IMR-90 (cell line): Measurements from ENCODE around the gene TMEM247. TPM values are rescaled to one million over a fixed set of nuclear protein-coding genes. Genes with fewer than 3 reads are reported as not detected.

ENCODE experiments used
- ATAC-seq: fragments of 200-7000 bp; cut with Tn5 transposase; 2 replicates; pipeline ENCODE4 v1.9.1; 2020; ENCODE audit warnings: low read depth, mild to moderate bottlenecking, moderate library complexity
- BruUV-seq: library from RNA; stranded (reverse); fragments of 400-500 nt; replicated peaks from 2 replicates; lab custom pipeline; 2021; lab: Mats Ljungman, UMichigan
- CTCF ChIA-PET: fragments of 300-600 bp; formaldehyde crosslinking; extraction: SDS; loops from one replicate; lab custom pipeline; 2021; ENCODE audit warnings: antibody characterized with exemption; lab: Yijun Ruan, JAX
- POLR2A ChIA-PET: fragments of 300-600 bp; sonication (Branson Sonifier 250); formaldehyde crosslinking; loops from one replicate; lab custom pipeline; 2022; ENCODE audit warnings: antibody characterized with exemption; ENCODE audit not compliant: unreplicated experiment; lab: Charles Lee
- DNase-seq: peaks from one replicate; pipeline ENCODE4 v3.0.0; 2013
- H2AFZ ChIP-seq: replicated peaks from 2 replicates; pipeline ENCODE3; 2013; ENCODE audit warnings: low read length, mild to moderate bottlenecking; ENCODE audit not compliant: poor library complexity
- H2AK5ac ChIP-seq: 2 replicates; pipeline ENCODE4 v1.6.1; 2013; ENCODE audit warnings: low read depth, low read length, inconsistent platforms
- H2AK9ac ChIP-seq: replicated peaks from 2 replicates; pipeline ENCODE3; 2013; ENCODE audit warnings: mild to moderate bottlenecking, low read depth, low read length, moderate library complexity; ENCODE audit not compliant: poor library complexity
- H2BK120ac ChIP-seq: 2 replicates; pipeline ENCODE4 v1.6.1; 2013; ENCODE audit warnings: low read depth, low read length, inconsistent platforms
- H2BK15ac ChIP-seq: 3 replicates; pipeline ENCODE4 v1.6.1; 2013; ENCODE audit warnings: low read depth, low read length, inconsistent platforms
- H2BK20ac ChIP-seq: 2 replicates; pipeline ENCODE4 v1.6.1; 2013; ENCODE audit warnings: low read depth, mild to moderate bottlenecking, inconsistent platforms, low read length, moderate library complexity
- H2BK5ac ChIP-seq: 2 replicates; pipeline ENCODE4 v1.6.1; 2013; ENCODE audit warnings: mild to moderate bottlenecking, low read depth, low read length, inconsistent platforms; ENCODE audit not compliant: poor library complexity, severe bottlenecking
- H3K14ac ChIP-seq: replicated peaks from 2 replicates; pipeline ENCODE4 v1.6.1; 2013; ENCODE audit warnings: low read depth, low read length, inconsistent platforms
- H3K18ac ChIP-seq: 2 replicates; pipeline ENCODE4 v1.6.1; 2013; ENCODE audit warnings: low read depth, low read length, control low read depth
- H3K23ac ChIP-seq: 2 replicates; pipeline ENCODE4 v1.6.1; 2013; ENCODE audit warnings: low read depth, low read length, inconsistent platforms
- H3K27ac ChIP-seq: 2 replicates; pipeline ENCODE4 v1.5.1; 2013; ENCODE audit warnings: mild to moderate bottlenecking, control low read depth, low read length; ENCODE audit not compliant: insufficient read depth
- H3K27me3 ChIP-seq: 2 replicates; pipeline ENCODE4 v1.6.1; 2013; ENCODE audit warnings: low read length; ENCODE audit not compliant: control insufficient read depth, insufficient read depth
- H3K36me3 ChIP-seq: 2 replicates; pipeline ENCODE4 v1.6.1; 2013; ENCODE audit warnings: low read length, mixed read lengths; ENCODE audit not compliant: control insufficient read depth, insufficient read depth
- H3K4ac ChIP-seq: 2 replicates; pipeline ENCODE4 v1.6.1; 2013; ENCODE audit warnings: low read depth, low read length, inconsistent platforms
- H3K4me1 ChIP-seq: 2 replicates; pipeline ENCODE4 v1.6.1; 2013; ENCODE audit warnings: low read length, mixed read lengths; ENCODE audit not compliant: control insufficient read depth, insufficient read depth
- H3K4me2 ChIP-seq: 2 replicates; pipeline ENCODE4 v1.6.1; 2013; ENCODE audit warnings: low read depth, mild to moderate bottlenecking, control low read depth, low read length, moderate library complexity
- H3K4me3 ChIP-seq: 2 replicates; pipeline ENCODE4 v1.5.1; 2013; ENCODE audit warnings: low read depth, mild to moderate bottlenecking, control low read depth, low read length, moderate library complexity; ENCODE audit not compliant: insufficient read depth
- H3K56ac ChIP-seq: 2 replicates; pipeline ENCODE4 v1.6.1; 2013; ENCODE audit warnings: low read length, inconsistent platforms; ENCODE audit not compliant: insufficient read depth; ENCODE audit errors: extremely low read depth
- H3K79me1 ChIP-seq, 2 experiments: 2 replicates each; pipeline ENCODE4 v1.6.1; 2013; ENCODE audit warnings: low read length in 2 of 2, inconsistent platforms in 1 of 2, low read depth in 1 of 2
- H3K9ac ChIP-seq: 2 replicates; pipeline ENCODE4 v1.6.1; 2013; ENCODE audit warnings: low read depth, low read length, control low read depth
- H3K9me1 ChIP-seq: 2 replicates; pipeline ENCODE4 v1.6.1; 2013; ENCODE audit warnings: low read length, inconsistent platforms; ENCODE audit not compliant: insufficient read depth
- H3K9me3 ChIP-seq: 2 replicates; pipeline ENCODE4 v1.6.1; 2013; ENCODE audit warnings: low read length; ENCODE audit not compliant: control insufficient read depth, insufficient read depth
- H4K20me1 ChIP-seq: 2 replicates; pipeline ENCODE4 v1.6.1; 2013; ENCODE audit warnings: low read length, inconsistent platforms; ENCODE audit not compliant: insufficient read depth
- H4K5ac ChIP-seq: 2 replicates; pipeline ENCODE4 v1.6.1; 2013; ENCODE audit warnings: mild to moderate bottlenecking, low read depth, low read length, control low read depth
- H4K8ac ChIP-seq, 2 experiments: 2 replicates each; pipeline ENCODE4 v1.6.1; 2013; ENCODE audit warnings: low read depth in 2 of 2, low read length in 2 of 2, control low read depth in 1 of 2, inconsistent platforms in 1 of 2
- H4K91ac ChIP-seq: 2 replicates; pipeline ENCODE4 v1.6.1; 2013; ENCODE audit warnings: low read depth, low read length, inconsistent platforms; ENCODE audit not compliant: insufficient read depth
- MAFK ChIP-seq: IDR thresholded peaks from 2 replicates; pipeline ENCODE4 v1.6.1; 2012; ENCODE audit warnings: low read depth, low read length, improper control_type of control experiment
- RFX5 ChIP-seq: IDR thresholded peaks from 2 replicates; pipeline ENCODE4 v1.8.0; 2012; ENCODE audit warnings: low read depth, mild to moderate bottlenecking, low read length, moderate library complexity
- WGBS, 2 experiments: methylation state at CpG; one replicate each; pipeline versions ENCODE4 v1.1.5 to v1.1.7; 2013; ENCODE audit warnings: missing lambda C conversion rate in 2 of 2; ENCODE audit not compliant: insufficient read length in 1 of 2; ENCODE audit errors: extremely low coverage in 2 of 2; 5-methylcytosine and 5-hydroxymethylcytosine counted together
- dilution Hi-C: fragments of 300-500 bp; cut with HindIII; formaldehyde crosslinking; loops from one replicate; pipeline ENCODE4 v1.14.3; 2018; ENCODE audit warnings: low sequenced_read_pairs; ENCODE audit not compliant: unreplicated experiment
- in situ Hi-C: fragments of 300-500 bp; cut with MboI; formaldehyde crosslinking; loops from 3 replicates; pipeline ENCODE4 v1.14.3; 2019; ENCODE audit warnings: low sequenced_read_pairs, inconsistent platforms, mixed read lengths
- intact Hi-C: fragments of 100-400 bp; cut with micrococcal nuclease; formaldehyde crosslinking; loops from 2 replicates; pipeline ENCODE4 v1.10.0; 2022
- polyA plus RNA-seq, 3 experiments: library from polyadenylated mRNA; depleted of rRNA; stranded (reverse); fragments of >200 nt; gene quantifications; 2 replicates each; pipeline ENCODE4 v1.2.3, GENCODE V29; 2012; ENCODE audit warnings: low replicate concordance in 1 of 3
- total RNA-seq: library from RNA; depleted of rRNA; stranded (reverse); fragments of >200 nt; gene quantifications from 2 replicates; pipeline ENCODE4 v1.2.3, GENCODE V29; 2012

Gene TMEM247
- total and polyA plus RNA-seq, 2 of the 4 experiments (the other 2 are of a cell fraction), result not detected

DNA sequence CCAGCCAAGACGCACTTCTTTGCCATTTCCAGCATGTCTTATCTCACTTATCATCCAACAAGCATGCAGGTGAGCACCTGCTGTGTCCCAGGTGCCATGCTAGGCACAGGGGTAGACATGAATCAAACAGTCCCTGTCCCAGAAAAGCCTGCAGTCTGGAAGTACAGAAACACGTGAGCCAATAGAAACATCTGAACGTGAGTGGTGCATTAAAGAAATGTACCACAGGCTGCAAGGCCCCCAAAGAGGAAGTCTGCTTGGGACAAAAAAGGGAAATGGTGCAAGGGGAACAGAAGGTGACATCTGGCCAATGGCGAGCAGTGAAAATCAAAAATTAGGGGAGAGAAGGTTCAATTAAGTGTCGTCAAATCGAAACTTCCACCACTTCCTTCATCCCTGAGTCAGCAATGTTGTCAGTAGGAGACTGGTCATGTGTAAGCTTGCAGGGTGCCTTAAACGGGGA, 17.6 kb upstream of the TMEM247 start:
- no peak overlapping the region for H3K4me3 ChIP-seq
- peak overlapping the region; percentile 53; the same call in 1 of the 2 replicates for H2AK5ac ChIP-seq
- no peak overlapping the region for H2BK5ac ChIP-seq
- intact Hi-C loops, result loop anchor here (1.0 to 2.0 kb wide), 7 partner anchors 73 to 818 kb away; no protein-coding TSS in a partner anchor
- no peak overlapping the region for H3K9ac ChIP-seq
- H4K5ac ChIP-seq, result no peak overlapping the region
- no peak overlapping the region for H3K14ac ChIP-seq
- CTCF ChIA-PET, result no interaction called here
- H2BK15ac ChIP-seq, result no peak overlapping the region
- H3K4me2 ChIP-seq, result no peak overlapping the region
- no peak overlapping the region; a peak in 1 of 4 replicates for H4K8ac ChIP-seq
- H4K20me1 ChIP-seq, result no peaks in the 10 kb centered on the region
- no peak overlapping the region for H3K56ac ChIP-seq
- H2BK20ac ChIP-seq, result peak overlapping the region; percentile 21; the same call in 1 of the 2 replicates
- H3K9me3 ChIP-seq, result no peaks in the 10 kb centered on the region
- peaks cover 15% of the 10 kb centered on the region for H3K4me1 ChIP-seq
- H2AK9ac ChIP-seq, result no peak overlapping the region
- 0 out of 2 replicates have a peak, but pooled peaks cover 5% of the 10 kb centered on the region for H3K9me1 ChIP-seq
- no peak overlapping the region for H4K91ac ChIP-seq
- H3K27me3 ChIP-seq, result no peaks in the 10 kb centered on the region
- no TSS peak for BruUV-seq
- ATAC-seq (no peak), DNase-seq (no peak)
- dilution Hi-C loops, result no loop called here
- 5% methylated on average over 2 of the region's 7 CpGs; no CpG with 5 or more reads in 1 of the 2 experiments for WGBS, 2 experiments
- 0 out of 4 replicates have a peak, but pooled peaks cover 0 to 5% of the 10 kb centered on the region in 2 experiments for H3K79me1 ChIP-seq
- no peak overlapping the region for H3K27ac ChIP-seq
- TF ChIP-seq MAFK, result peak; percentile 71
- TF ChIP-seq RFX5, result no peak
- H3K36me3 ChIP-seq, result no peaks in the 10 kb centered on the region
- 0 out of 2 replicates have a peak overlapping the region, but pooled peaks have one; percentile 12 for H3K4ac ChIP-seq
- H2BK120ac ChIP-seq, result no peak overlapping the region; the same call in 1 of the 2 replicates
- H3K23ac ChIP-seq, result no peak overlapping the region
- POLR2A ChIA-PET, result no interaction called here
- no peak overlapping the region for H3K18ac ChIP-seq
- no peak overlapping the region for H2AFZ ChIP-seq
- in situ Hi-C loops, result no loop called here
